Gastroesophageal sphincter (tissue), 4 donors: ENCODE measurements around the gene RNPS1. TPM values are rescaled to one million over a fixed set of nuclear protein-coding genes. Genes with fewer than 3 reads are reported as not detected.
"Not testable (repeated sequence)": the region's sequence is repeated elsewhere in the genome, so short reads cannot be mapped to it uniquely, and the experiment has no call there.

ENCODE experiments used
- ATAC-seq: fragments of 150-250 bp; one replicate; pipeline ENCODE4 v1.9.1; 2016; ENCODE audit warnings: mild to moderate bottlenecking, moderate library complexity
- H3K27ac ChIP-seq, 4 donors: fragments of 200-600 bp; sonication (generic) in 3 of 4; 1 replicate in 3 of 4; 2 replicates in 1 of 4; pipeline ENCODE4 v1.5.1; 2016 to 2019
- H3K27me3 ChIP-seq: fragments of 200-600 bp; sonication (generic); one replicate; pipeline ENCODE4 v1.5.1; 2019
- H3K36me3 ChIP-seq, 2 donors: fragments of 200-600 bp; sonication (generic); one replicate each; pipeline ENCODE4 v1.5.1; 2019; ENCODE audit warnings: control low read depth in 1 of 2
- H3K4me1 ChIP-seq, 3 donors: fragments of 200-600 bp; sonication (generic); 1 replicate in 2 of 3; 2 replicates in 1 of 3; pipeline ENCODE4 v1.5.1; 2016 to 2019; ENCODE audit warnings: control low read depth in 2 of 3
- H3K4me3 ChIP-seq, 2 donors: fragments of 200-600 bp; sonication (generic); one replicate each; pipeline ENCODE4 v1.5.1; 2019; ENCODE audit warnings: mild to moderate bottlenecking in 1 of 2, moderate library complexity in 1 of 2
- H3K9me3 ChIP-seq, 3 donors: fragments of 200-600 bp; sonication (generic); one replicate each; pipeline ENCODE4 v1.5.1; 2017 to 2019; ENCODE audit warnings: control low read depth in 2 of 3
- CTCF ChIP-seq, 4 experiments: fragments of 200-600 bp in 2 of 4; fragments of 450-650 bp in 2 of 4; sonication (generic) in 1 of 4; IDR thresholded peaks; one replicate each; pipeline ENCODE4 v1.5.1; 2017 to 2019; ENCODE audit warnings: antibody characterized with exemption in 4 of 4, mild to moderate bottlenecking in 2 of 4, moderate library complexity in 2 of 4
- EP300 ChIP-seq: sonication (generic); formaldehyde crosslinking; IDR thresholded peaks from one replicate; pipeline ENCODE4 v1.6.1; 2017; ENCODE audit warnings: antibody characterized with exemption, mild to moderate bottlenecking
- POLR2A ChIP-seq, 2 donors: fragments of 450-650 bp; IDR thresholded peaks; one replicate each; pipeline ENCODE4 v1.6.1; 2017; ENCODE audit warnings: antibody characterized with exemption in 2 of 2, mild to moderate bottlenecking in 2 of 2, moderate library complexity in 1 of 2
- POLR2AphosphoS5 ChIP-seq: sonication (generic); formaldehyde crosslinking; IDR thresholded peaks from one replicate; pipeline ENCODE4 v1.6.1; 2017; ENCODE audit warnings: antibody characterized with exemption
- WGBS, 2 donors: methylation state at CpG; one replicate each; pipeline ENCODE4 v1.1.5; 2018; ENCODE audit warnings: low coverage in 1 of 2; 5-methylcytosine and 5-hydroxymethylcytosine counted together
- total RNA-seq, 4 donors: library from RNA; depleted of rRNA; stranded (reverse); fragments of >200 nt; gene quantifications; one replicate each; pipeline ENCODE4 v1.1.0, GENCODE V29; 2016

RNPS1 gene
- total RNA-seq, 4 donors from 2014 or later = 117 to 171 (median 128) TPM

- ATAC-seq = no peak
- H3K27me3 ChIP-seq = no peaks in the 10 kb centered on the region
- no peak overlapping the region for H3K27ac ChIP-seq
- 95 to 97% methylated on average over 7 to 8 of the region's 8 CpGs for WGBS, 2 donors
- H3K9me3 ChIP-seq = no peaks in the 10 kb centered on the region
- H3K4me3 ChIP-seq = no peak overlapping the region
- peaks cover 0 to 100% of the 10 kb centered on the region in 2 donors for H3K36me3 ChIP-seq
- TF ChIP-seq POLR2AphosphoS5 (no peak), EP300 (no peak)
- H3K4me1 ChIP-seq = peaks cover 0 to 16% (median 4%) of the 10 kb centered on the region in 3 donors
These were observed 7.7 kb downstream of the RNPS1 start for GRCh38 chr16:2260250-2260649.

GRCh38 chr16:2258530-2258929 is 9.4 kb downstream of the RNPS1 start:
- not testable (repeated sequence) for ATAC-seq, H3K9me3 ChIP-seq, H3K4me3 ChIP-seq, H3K4me1 ChIP-seq, H3K27ac ChIP-seq, H3K27me3 ChIP-seq
- peaks cover 0 to 100% of the 10 kb centered on the region in 2 donors for H3K36me3 ChIP-seq
- 88% methylated on average over 5 of the region's 7 CpGs; no CpG with 5 or more reads in 1 of the 2 donors for WGBS, 2 donors

DNA sequence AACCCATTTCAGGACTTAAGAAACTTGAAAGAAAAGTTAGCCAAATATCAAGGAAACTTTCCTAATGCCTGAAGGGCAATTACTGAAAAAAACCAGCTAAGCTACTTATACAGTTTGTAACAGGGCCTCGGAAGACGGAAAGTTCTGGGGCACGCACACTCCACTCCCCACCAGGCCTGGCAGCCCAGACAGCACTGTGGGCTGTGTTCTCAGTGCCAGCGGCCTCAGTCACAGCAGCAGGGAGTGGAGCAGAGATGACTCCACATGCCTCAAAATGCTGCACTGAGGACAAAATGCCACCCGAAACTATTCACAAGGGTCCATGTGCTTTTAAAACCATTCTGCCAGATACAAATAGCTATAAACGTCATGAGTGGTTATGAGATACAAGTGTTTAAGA is 10.2 kb downstream of the RNPS1 start:
- Histone ChIP-seq H3K36me3 (peaks cover 0 to 100% of the 10 kb centered on the region in 2 donors), H3K27me3 (no peaks in the 10 kb centered on the region), H3K27ac (no peak overlapping the region), H3K4me1 (no peaks in the 10 kb centered on the region), H3K9me3 (no peaks in the 10 kb centered on the region), H3K4me3 (no peak overlapping the region)
- TF ChIP-seq CTCF (IDR thresholded peaks at IDR 0.05) (no peak), POLR2AphosphoS5 (no peak), POLR2A (IDR thresholded peaks at IDR 0.05) (no peak), EP300 (no peak)
- ATAC-seq = no peak
- WGBS, 2 donors = 68 to 83% methylated on average over 4 of the region's 6 CpGs

DNA sequence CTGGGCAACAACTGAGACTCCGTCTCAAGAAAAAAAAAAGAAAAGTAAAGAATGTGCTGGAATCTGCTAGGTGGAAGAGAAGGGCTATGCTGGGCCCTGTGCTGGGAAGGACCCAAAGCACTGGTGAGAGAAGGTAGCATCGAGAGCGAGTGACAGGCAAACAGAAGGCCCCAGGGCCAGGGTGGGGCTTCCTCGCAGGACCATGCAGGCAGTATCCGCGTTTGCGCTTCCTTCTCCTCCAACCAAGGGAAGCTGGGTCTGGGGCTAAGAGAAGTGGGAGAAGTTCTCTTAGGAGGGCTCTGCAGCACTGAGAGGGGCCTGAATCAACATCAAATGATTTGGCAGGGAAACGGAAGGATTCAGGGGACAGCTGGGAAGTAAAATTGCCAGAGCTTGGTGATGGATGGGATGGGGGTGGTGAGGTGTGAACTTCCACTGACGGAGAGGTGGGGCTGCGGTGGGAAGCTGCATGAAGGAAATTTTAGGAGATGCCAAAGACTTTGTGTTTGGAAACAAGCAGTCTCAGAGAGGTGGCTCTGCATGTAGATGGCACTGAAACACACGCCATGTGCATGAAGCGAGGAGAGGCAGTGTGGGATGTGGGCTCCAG is 11.3 kb downstream of the RNPS1 start:
- Histone ChIP-seq H3K9me3 (no peaks in the 10 kb centered on the region), H3K27me3 (no peaks in the 10 kb centered on the region), H3K36me3 (peaks cover 0 to 93% of the 10 kb centered on the region in 2 donors), H3K4me3 (no peak overlapping the region), H3K27ac (no peak overlapping the region), H3K4me1 (peaks cover 0 to 8% (median 0%) of the 10 kb centered on the region in 3 donors)
- TF ChIP-seq POLR2AphosphoS5 (no peak), CTCF (IDR thresholded peaks at IDR 0.05) (no peak), POLR2A (IDR thresholded peaks at IDR 0.05) (no peak), EP300 (no peak)
- no peak for ATAC-seq
- 67 to 72% methylated on average over 8 to 10 of the region's 12 CpGs for WGBS, 2 donors

- TF ChIP-seq POLR2A (IDR thresholded peaks at IDR 0.05) = no peak
- no peak for TF ChIP-seq CTCF (IDR thresholded peaks at IDR 0.05)
- TF ChIP-seq EP300 = no peak
- TF ChIP-seq POLR2AphosphoS5 = no peak
- no peaks in the 10 kb centered on the region for H3K27me3 ChIP-seq
- peaks cover 0 to 60% of the 10 kb centered on the region in 2 donors for H3K36me3 ChIP-seq
- WGBS, 2 donors = 79% methylated on average over 5 to 6 of the region's 11 CpGs
- H3K4me3 ChIP-seq = no peak overlapping the region
- no peak for ATAC-seq
- H3K9me3 ChIP-seq = no peaks in the 10 kb centered on the region
- H3K27ac ChIP-seq = no peak overlapping the region
- peaks cover 3 to 35% (median 6%) of the 10 kb centered on the region in 3 donors for H3K4me1 ChIP-seq
These were observed 14.6 kb downstream of the RNPS1 start for GRCh38 chr16:2253293-2253692.

- WGBS, 2 donors = 84 to 92% methylated on average over 4 to 7 of the region's 7 CpGs
These were observed 15.1 kb downstream of the RNPS1 start for GRCh38 chr16:2252806-2253148.

More at GRCh38 chr16:2252806-2253148, 15.1 kb downstream of the RNPS1 start:
- Histone ChIP-seq H3K27ac (peak overlapping the region in 2 of 4 donors; percentile 91 to 97), H3K27me3 (no peaks in the 10 kb centered on the region), H3K36me3 (peaks cover 0 to 55% of the 10 kb centered on the region in 2 donors), H3K4me1 (peaks cover 3 to 37% (median 6%) of the 10 kb centered on the region in 3 donors), H3K9me3 (no peaks in the 10 kb centered on the region), H3K4me3 (no peak overlapping the region)
- ATAC-seq = no peak
- TF ChIP-seq POLR2A (IDR thresholded peaks at IDR 0.05) (no peak), POLR2AphosphoS5 (no peak), EP300 (no peak), CTCF (IDR thresholded peaks at IDR 0.05) (no peak)
